GM19043 (cell line): ENCODE data around the gene EPHA4.
"Not testable (repeated sequence)": the region's sequence is repeated elsewhere in the genome, so short reads cannot be mapped to it uniquely, and the experiment has no call there.

Experiments
- ATAC-seq: cut with Tn5 transposase; IDR thresholded peaks from one replicate; pipeline ENCODE4 v1.9.1; 2021; ENCODE audit warnings: low read depth; ENCODE audit not compliant: unreplicated experiment

Gene EPHA4

DNA sequence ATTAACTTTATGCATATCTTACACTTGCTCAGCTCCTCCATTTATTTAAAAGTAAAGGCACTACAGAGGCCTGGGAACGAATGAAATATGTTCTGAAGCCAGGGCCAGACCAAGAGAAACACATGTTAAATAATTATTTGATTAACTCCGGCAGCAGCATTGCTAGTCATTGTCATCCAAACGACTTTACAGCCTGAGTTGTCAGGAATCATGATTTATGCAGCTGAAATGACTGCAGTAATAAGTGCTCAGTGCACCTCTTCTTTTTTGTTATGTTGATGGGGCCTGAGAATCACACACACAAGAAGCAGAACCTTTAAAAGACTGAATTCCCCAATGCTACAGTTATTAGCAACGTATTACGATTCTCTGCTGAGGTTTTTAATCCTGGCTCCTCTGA is 58.9 kb downstream of the EPHA4 start:
- no peak for ATAC-seq

DNA sequence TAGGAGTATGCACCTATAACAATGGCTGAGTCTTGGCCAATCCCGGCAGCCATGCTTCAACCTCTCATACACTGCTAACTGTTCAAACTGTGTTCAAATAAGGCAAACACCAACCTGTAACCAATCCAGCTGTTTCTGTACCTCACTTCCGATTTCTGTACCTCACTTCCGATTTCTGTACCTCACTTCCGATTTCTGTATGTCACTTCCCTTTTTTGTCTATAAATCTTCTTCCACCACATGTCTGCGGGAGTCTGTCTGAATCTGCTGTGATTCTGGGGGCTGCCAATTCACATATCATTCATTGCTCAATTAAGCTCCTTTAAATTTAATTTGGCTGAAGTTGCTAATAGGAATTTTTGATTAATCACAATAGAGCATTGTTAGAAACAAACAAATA is 60.8 kb downstream of the EPHA4 start:
- not testable (repeated sequence) for ATAC-seq

DNA sequence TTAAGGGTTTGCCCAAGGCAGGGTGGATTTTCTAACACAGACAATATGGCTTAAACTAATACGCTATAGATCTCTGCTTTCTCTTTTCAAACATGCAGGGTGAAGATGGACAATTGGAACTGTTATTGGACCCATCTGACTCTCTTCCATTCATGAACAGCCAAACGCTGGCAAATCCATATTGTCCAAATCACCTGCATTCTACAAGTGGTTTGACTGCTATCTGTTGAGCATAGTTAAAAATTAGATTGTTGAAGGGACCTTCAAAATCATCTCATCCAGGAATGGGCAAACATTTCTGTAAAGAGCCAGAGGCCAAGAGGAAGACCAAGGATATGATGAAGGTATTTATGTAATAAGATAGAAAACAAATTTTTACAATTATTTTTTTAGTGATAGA is 65.6 kb downstream of the EPHA4 start:
- no peak for ATAC-seq

DNA sequence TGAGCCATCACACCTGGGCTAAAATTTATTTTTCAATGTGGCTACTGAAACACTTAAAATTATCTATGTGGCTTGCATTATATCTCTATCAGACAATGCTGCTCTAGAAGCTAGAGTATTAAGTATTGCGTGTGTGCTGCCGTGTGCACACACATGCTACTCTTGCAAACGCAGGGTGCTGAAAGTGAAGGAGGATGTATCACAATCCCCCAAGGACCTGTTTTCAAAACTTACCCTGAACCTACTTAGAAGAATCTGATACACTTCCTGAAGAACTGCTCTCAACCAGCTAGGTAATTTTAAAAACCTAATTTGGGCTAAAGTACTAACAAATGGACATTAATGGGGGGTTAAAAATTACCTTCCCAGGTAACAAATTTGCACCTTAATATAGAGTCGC is 66.5 kb downstream of the EPHA4 start:
- ATAC-seq = no peak

DNA sequence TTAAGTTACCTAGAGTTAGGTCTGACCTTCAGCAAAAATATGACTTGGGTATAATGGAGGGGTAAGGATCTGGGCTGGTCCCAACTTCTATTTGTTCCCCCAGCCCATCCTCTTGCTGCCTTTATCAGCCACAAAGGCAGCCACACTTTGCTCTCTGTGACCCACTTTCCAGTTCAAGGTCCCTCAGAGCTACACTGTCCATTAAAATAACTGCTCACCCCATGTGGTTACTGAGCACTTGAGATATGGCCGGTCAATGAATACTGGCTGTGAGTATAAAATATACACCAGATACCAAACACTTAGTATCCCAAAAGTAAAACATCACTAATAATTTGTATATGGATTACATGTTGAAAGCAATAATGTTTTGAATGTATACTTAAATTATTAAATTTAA is 67.2 kb downstream of the EPHA4 start:
- ATAC-seq = no peak

DNA sequence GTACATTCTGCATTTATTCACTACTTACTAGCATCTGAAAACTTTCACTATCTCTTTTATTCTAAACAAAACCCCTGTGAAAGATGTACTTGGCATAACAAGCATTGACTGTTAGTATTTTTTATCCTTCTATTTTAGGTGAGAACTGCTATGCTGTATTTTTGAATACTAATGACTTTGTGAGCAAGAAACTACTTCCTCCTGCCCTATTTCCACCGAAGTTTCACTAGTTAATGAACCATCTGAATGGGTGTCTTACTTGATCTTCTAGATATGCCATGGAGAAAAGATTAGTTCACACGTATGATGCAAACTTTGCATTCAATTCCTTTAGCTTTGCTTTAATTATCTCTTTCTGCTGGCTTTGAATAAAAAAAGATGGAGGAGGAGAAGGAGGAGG is 68.1 kb downstream of the EPHA4 start:
- ATAC-seq = no peak

DNA sequence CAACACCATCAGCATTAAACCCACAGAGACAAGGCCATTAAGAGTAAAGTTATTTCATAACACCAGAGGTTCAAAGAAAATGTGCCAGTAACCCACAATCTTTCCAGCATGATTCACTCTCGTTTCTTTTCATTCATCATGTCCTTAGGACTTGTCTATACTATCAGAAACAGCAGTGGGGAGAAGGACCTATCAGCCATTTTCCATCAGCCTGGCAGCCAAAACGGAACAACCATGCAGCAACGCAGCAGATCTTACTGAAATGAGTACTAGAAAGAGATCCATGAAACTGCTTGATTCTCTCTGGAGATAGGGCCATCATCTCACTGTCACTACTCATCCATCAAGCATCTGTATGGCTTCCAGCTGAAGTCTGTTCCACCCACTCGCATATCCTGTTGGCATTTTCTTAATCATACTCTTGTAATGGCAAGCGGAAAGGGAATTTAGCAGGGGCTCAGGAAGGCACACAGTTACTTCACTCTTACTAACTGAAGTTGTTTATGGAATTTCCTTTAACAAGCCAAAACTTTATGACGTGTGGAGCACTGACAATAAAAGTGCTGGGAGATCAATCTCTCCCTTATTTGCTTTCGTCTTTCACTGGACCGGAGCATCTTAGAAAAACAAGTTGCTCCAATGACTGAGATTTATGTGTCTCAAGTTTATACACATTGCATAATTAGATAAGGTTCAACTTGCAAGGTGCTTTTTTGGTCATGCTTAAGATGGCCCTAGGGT is 69.7 kb downstream of the EPHA4 start:
- ATAC-seq = no peak

DNA sequence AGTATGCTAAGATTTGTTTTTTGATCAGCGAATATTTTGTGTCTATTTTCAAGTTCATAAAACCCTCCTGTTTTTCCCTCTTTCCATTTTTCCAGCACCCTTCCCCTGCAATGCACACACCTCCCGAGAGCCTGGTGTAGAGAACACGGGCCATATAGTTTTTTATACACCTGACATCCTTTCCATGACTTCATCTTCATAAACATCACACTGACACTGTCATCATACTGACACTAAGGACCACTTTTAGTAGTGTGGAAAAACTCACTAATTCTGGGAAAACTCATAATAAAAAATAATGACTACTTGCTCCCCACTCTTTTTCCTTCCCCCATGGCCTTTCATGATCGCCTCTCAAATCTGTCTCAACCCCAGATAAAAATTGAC is 70.2 kb downstream of the EPHA4 start:
- no peak for ATAC-seq

DNA sequence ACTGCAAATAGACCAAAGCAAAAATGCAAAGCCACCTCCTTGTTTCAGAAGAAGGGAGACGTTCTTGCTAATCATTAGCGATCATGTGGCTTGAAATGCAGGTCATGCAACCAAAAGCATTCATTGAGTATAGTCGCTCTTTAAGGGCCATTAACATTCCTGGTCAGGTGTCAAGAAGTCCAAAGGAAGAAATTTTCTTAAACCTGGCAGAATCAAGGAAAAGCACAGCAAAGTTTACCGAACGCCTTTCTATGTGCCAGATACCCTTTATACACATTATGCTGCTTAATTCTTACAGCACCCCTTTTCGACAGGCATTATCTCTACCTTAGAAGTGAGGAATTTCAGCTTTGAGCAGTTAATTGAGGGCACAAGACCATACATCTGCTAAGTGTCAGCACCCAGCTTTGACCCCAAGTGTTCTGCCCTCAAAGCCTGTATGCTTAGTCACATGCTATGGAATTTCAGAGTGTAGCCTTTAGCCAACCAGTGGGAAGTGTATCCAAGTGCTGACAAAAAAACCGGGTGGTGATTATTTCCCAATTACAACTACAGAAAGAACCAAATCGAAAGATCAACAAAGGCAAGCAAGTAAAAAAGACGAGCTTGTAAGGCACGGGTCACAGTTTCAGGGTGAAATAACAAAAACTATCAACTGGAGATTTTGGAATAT is 70.8 kb downstream of the EPHA4 start:
- no peak for ATAC-seq

DNA sequence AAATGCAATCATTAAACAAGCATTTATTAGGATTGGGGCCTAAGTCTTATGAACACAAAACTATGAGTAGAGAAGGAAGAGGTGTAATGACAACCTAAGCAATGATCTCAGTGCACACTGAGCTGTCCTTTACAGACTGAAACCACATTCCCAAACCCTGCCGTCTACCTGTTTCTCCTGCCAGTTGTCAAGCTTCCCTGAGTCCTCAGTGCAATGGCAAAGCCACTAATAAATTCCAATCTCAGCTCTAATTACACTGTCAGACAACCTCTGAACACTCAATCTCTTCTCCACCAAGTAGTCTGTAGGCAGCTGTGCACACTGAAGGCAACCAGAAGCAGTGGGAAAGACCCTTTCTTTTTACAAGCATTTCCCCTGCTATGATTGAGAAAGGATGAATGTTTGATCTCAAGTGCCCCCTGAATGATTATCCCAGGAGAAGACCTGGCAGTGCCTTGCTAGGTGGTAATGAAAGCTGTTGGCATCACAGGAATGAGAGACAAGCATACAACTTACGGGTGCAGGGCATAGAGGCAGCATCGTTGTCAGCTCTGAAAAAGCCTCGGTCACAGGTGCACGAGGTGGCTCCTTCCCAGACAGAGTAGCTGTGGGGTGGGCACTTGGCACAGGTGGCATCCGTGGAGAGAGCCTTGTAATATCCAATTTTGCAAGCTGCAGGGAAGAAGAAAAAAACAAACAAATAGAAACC is 71.4 kb downstream of the EPHA4 start:
- no peak for ATAC-seq

DNA sequence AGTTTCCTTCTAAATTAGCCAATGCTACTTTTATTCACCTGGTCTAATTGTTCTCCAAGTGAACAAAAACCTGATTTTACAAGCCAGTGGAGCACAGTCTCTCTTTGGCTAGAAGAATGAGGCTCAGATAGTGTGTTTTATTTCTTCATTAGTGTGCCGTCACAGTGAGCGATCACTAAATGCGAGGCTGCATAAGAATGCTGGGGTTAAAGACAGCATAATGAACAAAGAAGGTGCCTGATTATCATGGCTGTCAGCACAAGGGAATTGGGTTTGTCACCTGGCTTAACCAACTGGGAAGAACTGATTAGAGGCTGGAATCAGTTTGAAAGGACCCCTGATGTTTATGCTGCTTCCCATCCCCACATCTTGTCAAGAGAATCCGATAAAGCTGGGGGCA is 76.4 kb downstream of the EPHA4 start:
- ATAC-seq = no peak

DNA sequence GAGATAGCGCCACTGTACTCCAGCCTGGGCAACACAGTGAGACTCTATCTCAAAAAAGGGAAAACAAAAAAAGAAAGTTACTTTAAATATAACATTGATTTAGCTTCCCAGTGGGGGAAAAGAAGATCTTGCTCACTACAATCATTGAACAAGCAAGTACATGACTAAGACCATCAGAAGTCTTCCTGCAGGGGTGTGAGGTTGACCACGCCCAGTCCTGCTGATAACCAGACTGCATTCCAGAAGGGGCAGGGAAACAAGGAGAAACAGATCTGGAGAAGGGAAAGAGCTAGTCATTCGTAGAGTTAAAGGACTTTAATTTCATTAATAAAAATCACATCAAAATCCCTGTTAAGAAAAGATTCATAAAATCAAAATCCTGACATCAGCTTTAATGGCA is 77.5 kb downstream of the EPHA4 start:
- ATAC-seq = no peak

DNA sequence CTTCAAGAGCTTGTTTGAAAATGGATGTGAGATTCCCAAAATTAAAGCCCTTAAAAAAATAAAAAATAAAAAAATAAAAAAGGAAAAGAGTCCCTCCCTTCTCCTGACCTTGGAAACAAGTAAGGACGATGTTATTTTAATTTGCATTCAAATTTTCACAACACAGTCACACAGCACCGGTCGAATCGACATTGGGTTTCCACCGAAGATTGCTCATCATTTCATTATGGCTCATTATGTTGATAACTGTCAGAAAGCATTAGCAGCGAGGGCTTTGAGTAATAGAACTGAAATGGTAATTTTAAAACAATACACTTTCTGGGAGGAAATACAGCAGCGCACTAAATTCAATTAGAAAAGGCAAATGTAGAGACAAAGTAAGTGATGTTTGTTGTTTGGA is 78.7 kb downstream of the EPHA4 start:
- no peak for ATAC-seq

DNA sequence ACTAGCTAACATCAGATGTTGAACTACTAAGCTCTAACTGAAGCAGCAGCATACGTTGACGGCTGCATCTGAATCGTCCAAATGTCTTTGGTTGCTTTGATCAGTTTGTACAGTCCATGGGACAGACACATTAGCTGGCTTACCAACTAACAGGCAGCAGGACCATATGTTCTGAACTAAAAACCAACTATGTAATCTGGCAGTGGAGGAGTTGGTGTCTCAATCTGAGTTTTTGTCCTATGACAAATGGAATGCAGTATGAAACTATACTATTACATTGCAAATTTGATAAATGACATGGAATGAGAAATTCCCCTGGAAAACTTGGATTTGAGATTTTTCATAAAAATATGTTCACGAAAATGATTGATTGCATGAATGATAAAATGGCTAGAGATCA is 79.5 kb downstream of the EPHA4 start:
- no peak for ATAC-seq

DNA sequence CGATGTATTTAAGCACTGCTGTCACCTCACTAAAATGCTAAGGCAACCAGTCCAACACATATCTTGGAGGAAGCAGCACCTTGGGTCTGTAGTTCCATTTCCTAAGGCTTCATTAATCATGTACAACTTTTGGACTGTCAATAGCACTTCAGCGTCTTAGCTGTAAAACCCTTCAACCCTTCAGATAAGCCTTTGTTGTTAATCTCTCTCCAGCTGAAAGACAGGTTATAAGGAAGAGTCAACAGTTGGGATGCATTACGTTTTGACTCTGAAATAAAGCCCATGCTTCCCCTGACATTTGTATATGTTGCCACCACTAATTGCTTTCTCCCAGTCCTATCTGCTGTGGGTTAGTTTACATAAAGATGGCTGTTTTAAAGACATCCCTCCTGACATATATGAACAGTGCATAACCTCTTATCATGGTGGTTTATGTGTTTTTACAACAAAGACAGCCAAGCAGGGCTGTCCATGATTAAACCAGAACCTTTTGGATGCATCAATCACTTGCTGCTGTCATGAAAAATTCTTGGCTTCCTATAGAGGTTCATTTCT is 81.5 kb downstream of the EPHA4 start:
- ATAC-seq = no peak

DNA sequence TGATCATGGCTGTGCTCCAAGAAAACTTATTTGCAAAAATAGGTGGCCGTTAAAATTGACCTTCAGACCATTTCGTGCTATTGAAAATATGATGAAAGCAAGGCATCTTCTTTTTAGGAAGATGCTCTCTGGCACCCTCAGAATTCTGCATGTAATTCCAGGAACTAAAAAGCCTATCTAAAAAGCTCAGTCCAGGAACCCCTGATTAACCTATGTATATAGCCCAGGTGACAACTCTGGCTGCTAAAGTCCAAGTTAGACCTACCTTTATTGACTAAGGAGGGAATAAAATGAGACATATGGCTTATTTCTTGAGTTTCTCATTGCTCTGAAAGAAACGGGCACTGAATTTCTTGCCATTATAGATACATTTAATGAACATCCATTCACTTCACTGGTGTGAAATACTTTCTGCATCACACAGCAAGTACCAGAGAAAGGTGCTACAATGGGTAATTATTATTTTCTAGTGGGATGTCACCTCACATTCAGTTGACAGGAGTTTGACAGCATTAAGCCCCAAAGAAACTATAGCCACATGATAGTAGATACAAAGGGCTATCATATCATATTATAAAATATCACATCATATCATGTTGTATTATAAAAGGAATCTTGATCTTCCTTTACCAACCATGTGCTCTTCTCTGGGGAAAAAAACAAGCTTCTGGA is 83.8 kb downstream of the EPHA4 start:
- no peak for ATAC-seq

DNA sequence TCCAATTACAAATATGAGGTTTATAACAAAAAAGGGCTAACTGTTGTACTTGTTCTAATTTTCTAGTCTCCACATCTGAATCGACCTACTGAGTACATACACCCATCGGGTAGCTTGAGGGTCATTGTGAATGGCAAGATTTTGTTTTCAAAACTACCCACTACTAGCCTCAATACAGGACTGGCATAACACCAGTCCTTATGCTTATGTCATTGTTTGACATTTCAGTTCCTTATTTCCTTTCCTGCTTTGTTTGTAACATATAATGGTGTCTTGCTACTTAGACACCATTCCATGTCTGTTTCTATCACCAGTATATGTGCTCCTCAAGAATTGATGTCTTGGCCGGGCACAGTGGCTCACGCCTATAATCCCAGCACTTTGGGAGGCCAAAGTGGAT is 86.0 kb downstream of the EPHA4 start:
- ATAC-seq = no peak

DNA sequence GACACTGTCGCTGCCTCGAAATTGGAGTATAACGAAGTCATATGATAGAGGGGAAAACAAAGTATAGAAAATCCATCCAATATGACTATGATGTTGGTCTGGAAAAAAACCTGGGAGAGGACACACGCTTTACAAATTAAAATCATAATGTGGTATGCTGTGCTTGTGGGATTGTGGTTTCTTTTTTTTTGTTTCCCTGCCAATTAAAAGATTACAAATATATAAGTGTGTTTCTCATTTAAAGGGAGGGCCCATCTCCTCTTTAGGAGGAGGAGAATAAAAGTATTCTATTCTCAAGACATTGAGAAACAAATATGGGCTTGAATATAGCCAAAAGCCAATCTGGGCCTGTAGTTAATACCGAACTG is 86.6 kb downstream of the EPHA4 start:
- no peak for ATAC-seq

DNA sequence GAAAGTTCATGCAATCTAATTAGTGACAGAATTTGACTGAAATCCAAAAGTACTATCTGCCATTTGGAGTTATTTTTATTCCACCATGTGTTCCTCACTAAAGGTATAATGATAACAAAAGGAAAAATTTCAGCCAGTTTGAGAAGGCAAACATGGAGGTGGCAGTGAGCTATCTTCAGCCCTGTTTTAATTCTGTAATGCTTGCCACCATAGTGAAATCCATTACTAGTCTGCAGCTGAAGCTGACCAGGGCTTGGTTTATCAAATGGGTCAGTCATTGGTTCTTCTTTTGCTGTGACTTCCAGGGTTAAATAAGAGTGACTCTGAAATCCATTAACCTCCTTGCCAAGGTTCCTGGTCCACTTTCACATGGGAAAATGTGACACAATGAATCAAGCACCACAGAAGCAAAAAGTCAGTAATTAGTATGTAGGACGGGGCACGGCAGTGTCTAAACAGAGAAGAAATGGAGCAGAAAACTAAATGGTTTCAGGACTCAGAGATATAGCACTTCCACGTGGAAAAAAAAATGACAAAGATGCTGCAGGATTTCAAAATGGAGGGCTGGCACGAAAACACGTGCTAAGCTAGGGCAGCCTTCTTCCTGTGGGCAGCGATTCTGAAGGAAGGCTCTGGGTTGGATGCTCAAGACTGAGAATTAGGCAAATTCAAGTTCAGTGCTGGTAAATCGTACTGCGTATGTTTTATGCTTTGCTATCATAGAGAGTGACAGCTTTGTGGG is 87.2 kb downstream of the EPHA4 start:
- no peak for ATAC-seq

DNA sequence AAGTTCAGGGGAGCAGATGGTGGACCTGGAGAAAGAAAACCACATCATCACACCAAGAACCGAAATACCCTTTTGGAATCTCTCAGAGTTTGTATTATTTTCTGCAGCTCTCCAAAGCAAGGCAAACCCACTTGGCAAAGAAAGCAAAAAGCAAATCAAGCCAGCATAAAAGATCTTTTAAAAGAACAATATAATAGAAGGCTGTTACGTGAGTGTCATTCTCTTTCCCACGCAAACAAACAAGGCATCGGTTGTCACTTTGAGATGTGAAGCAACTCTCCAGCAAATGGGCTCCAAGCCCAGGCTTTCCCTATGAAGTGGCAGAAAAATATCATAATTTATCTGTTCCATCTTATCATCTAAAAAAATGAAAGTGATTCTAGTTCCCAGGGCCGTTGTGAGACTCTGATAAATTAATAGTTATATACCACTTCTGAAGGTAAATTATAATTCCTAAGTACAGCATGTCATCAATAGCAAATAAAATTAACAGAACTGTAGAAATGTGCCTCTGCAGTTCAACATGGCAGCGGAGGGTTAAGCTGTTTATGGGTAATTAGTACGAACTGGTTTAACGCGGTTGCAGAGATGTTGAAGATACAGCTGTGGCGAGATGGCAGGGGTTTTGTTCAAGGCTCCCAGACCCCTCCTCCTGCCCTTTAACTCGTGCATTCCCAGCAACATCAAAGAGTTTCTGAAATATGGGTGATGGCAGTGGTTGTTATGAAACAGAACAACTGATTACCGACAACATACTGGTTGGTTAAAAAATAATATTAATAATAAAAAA is 89.2 kb downstream of the EPHA4 start:
- no peak for ATAC-seq
